ENCODE results near the gene TRPC5OS.

DNA sequence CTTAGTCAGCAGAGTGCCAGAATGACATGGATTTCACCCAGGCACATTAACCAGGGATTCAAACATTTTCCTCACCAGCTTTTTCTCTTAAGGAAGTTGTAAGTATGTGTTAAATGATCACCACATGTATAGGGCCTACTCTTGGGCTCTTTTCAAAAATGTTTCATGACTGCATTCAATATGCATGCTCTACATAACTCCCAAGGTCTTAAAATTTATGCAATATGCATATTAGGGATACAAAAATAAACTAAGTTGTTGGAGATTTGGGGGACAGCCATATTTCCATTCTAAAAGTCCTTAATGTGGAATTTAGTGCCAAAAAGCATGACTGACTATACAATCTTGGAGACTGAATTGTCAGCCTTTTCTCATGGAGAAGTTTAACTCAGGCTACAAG, 25.0 kb upstream of the TRPC5OS start:
- no peak for TF ChIP-seq ATF3 (IDR thresholded peaks at IDR 0.05; ENCODE audit: insufficient read depth, low read depth, low read length)
- TF ChIP-seq, protein P1, sequence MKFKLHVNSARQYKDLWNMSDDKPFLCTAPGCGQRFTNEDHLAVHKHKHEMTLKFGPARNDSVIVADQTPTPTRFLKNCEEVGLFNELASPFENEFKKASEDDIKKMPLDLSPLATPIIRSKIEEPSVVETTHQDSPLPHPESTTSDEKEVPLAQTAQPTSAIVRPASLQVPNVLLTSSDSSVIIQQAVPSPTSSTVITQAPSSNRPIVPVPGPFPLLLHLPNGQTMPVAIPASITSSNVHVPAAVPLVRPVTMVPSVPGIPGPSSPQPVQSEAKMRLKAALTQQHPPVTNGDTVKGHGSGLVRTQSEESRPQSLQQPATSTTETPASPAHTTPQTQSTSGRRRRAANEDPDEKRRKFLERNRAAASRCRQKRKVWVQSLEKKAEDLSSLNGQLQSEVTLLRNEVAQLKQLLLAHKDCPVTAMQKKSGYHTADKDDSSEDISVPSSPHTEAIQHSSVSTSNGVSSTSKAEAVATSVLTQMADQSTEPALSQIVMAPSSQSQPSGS (IDR thresholded peaks at IDR 0.05; ENCODE audit: low read length) = no peak
- TF ChIP-seq, protein P2, sequence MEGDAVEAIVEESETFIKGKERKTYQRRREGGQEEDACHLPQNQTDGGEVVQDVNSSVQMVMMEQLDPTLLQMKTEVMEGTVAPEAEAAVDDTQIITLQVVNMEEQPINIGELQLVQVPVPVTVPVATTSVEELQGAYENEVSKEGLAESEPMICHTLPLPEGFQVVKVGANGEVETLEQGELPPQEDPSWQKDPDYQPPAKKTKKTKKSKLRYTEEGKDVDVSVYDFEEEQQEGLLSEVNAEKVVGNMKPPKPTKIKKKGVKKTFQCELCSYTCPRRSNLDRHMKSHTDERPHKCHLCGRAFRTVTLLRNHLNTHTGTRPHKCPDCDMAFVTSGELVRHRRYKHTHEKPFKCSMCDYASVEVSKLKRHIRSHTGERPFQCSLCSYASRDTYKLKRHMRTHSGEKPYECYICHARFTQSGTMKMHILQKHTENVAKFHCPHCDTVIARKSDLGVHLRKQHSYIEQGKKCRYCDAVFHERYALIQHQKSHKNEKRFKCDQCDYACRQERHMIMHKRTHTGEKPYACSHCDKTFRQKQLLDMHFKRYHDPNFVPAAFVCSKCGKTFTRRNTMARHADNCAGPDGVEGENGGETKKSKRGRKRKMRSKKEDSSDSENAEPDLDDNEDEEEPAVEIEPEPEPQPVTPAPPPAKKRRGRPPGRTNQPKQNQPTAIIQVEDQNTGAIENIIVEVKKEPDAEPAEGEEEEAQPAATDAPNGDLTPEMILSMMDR (IDR thresholded peaks at IDR 0.05; ENCODE audit: control extremely low read depth in 1 of 3, insufficient read depth in 1 of 3, low read depth in 1 of 3, low read length in 3 of 3) = no peak
